Measurements from ENCODE around the gene RAD9A.
A peak's percentile ranks its signal among the peaks of the same experiment; 100 is the strongest.

The RAD9A gene

DNA sequence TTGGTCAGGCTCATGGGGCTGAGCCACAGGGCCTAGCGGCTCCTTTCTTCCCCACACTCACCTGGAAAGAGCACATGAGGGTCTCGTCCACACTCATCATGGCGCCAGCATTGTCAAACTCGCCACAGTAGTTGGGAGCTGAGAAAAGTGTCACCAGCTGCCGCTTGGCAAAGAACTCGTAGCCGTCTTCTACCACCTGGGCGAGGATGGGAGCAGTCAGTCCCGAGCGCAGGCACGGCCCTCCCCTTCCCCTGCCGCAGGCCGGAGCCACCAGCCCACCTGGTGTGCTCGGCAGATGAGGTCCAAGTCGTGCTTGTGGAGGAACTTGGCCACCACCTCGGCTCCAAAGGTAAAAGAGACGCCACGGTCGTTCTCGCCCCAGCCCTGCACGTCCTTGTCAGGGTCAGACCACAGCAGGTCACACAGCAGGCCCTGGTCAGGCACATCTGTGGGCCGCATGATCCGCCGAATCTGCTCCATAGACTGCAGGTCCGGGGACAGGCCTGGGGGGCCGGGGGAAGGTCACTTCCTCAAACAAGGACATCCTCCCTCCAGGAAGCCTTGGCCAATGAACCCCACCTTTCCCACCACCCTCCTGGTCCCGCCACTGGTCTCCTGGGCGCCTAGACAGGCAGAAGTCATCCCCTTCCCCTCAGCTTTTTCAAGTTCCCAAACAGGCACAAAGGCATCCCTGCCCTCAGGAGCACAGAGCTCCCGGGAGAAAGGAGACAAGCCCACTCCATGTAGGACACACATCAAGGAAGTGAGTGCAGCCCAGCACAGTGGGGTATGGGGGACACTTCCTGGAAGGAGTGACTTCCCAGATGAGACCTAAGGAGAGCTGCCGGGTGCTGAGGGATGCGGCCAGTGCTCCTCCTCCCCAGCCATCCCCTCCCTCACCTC lies 7.1 kb downstream of the RAD9A start:
- H3F3A ChIP-seq (ENCODE audit: insufficient read depth, low read length): no peaks in the 10 kb centered on the region; the same call in 1 of the 2 replicates
- peak overlapping the region; percentile 94 for H3K4me3 ChIP-seq (ENCODE audit: low read depth, low read length, poor library complexity, severe bottlenecking)
- H3K27ac ChIP-seq (ENCODE audit: low read depth, low read length, poor library complexity, severe bottlenecking): peak overlapping the region; percentile 50
- TF ChIP-seq, protein P1, sequence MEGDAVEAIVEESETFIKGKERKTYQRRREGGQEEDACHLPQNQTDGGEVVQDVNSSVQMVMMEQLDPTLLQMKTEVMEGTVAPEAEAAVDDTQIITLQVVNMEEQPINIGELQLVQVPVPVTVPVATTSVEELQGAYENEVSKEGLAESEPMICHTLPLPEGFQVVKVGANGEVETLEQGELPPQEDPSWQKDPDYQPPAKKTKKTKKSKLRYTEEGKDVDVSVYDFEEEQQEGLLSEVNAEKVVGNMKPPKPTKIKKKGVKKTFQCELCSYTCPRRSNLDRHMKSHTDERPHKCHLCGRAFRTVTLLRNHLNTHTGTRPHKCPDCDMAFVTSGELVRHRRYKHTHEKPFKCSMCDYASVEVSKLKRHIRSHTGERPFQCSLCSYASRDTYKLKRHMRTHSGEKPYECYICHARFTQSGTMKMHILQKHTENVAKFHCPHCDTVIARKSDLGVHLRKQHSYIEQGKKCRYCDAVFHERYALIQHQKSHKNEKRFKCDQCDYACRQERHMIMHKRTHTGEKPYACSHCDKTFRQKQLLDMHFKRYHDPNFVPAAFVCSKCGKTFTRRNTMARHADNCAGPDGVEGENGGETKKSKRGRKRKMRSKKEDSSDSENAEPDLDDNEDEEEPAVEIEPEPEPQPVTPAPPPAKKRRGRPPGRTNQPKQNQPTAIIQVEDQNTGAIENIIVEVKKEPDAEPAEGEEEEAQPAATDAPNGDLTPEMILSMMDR (IDR thresholded peaks at IDR 0.05; ENCODE audit: low read length): no peak
- no peak for TF ChIP-seq EZH2 (IDR thresholded peaks at IDR 0.05; ENCODE audit: borderline replicate concordance, low read length)
- H3K9me2 ChIP-seq (ENCODE audit: low read depth, low read length): no peaks in the 10 kb centered on the region
- peaks cover 9% of the 10 kb centered on the region; the same call in 1 of the 2 replicates for H3K79me2 ChIP-seq (ENCODE audit: insufficient read depth, low read length)
- H3K9me3 ChIP-seq (ENCODE audit: low read length): no peaks in the 10 kb centered on the region
- H2AFZ ChIP-seq (ENCODE audit: low read length): no peak overlapping the region
- H3K27me3 ChIP-seq (ENCODE audit: insufficient read depth, low read length): no peaks in the 10 kb centered on the region
- peaks cover 53% of the 10 kb centered on the region for H3K36me3 ChIP-seq (ENCODE audit: insufficient read depth, low read length)
- H3K9ac ChIP-seq (ENCODE audit: low read length): peak overlapping the region; percentile 30; the same call in 1 of the 2 replicates
- peaks cover 64% of the 10 kb centered on the region for H3K4me1 ChIP-seq (ENCODE audit: insufficient read depth, low read length, severe bottlenecking)
- H3K4me2 ChIP-seq (ENCODE audit: low read length): peak overlapping the region; percentile 96
- H4K20me1 ChIP-seq (ENCODE audit: insufficient read depth, low read length): no peaks in the 10 kb centered on the region

DNA sequence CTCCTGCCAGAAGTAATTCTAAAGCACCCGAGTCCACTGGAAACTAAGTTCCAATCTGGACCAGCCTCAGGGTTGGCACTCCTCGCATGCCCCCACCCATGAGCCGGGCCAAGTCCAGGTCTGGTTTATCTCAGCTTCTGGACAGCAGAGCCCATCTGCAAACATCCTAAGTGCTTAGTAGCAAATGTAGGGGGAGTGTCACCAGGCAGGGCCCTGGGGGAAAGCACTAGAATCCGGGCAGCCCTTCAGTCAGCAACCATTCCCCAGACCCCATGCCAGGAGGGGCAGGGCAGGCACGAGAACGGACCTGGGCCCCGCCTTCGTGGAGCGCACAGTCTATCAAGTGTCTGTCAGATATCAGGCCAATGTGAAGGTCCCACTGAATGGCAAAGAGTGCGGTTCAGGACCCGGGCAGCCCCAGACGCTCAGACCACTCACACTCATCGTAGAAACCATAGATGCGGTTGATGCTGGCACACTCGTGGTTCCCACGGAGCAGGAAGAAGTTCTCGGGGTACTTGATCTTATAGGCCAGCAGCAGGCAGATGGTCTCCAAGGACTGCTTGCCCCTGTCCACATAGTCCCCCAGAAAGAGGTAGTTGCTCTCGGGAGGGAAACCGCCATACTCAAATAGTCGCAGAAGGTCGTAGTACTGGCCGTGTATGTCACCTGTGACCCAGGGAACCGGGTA lies 8.6 kb downstream of the RAD9A start:
- H3K27ac ChIP-seq (ENCODE audit: low read depth, low read length, poor library complexity, severe bottlenecking): peak overlapping the region; percentile 71
- no peaks in the 10 kb centered on the region for H3K9me2 ChIP-seq (ENCODE audit: low read depth, low read length)
- H3K4me2 ChIP-seq (ENCODE audit: low read length): peak overlapping the region; percentile 96
- no peaks in the 10 kb centered on the region for H3K27me3 ChIP-seq (ENCODE audit: insufficient read depth, low read length)
- H2AFZ ChIP-seq (ENCODE audit: low read length): no peak overlapping the region
- no peaks in the 10 kb centered on the region; the same call in 1 of the 2 replicates for H3F3A ChIP-seq (ENCODE audit: insufficient read depth, low read length)
- peaks cover 43% of the 10 kb centered on the region for H3K36me3 ChIP-seq (ENCODE audit: insufficient read depth, low read length)
- peaks cover 77% of the 10 kb centered on the region for H3K4me1 ChIP-seq (ENCODE audit: insufficient read depth, low read length, severe bottlenecking)
- peaks cover 9% of the 10 kb centered on the region; the same call in 1 of the 2 replicates for H3K79me2 ChIP-seq (ENCODE audit: insufficient read depth, low read length)
- no peaks in the 10 kb centered on the region for H3K9me3 ChIP-seq (ENCODE audit: low read length)
- no peaks in the 10 kb centered on the region for H4K20me1 ChIP-seq (ENCODE audit: insufficient read depth, low read length)
- TF ChIP-seq, protein P1 (IDR thresholded peaks at IDR 0.05; ENCODE audit: low read length): no peak
- TF ChIP-seq EZH2 (IDR thresholded peaks at IDR 0.05; ENCODE audit: borderline replicate concordance, low read length): no peak
- H3K4me3 ChIP-seq (ENCODE audit: low read depth, low read length, poor library complexity, severe bottlenecking): peak overlapping the region; percentile 94
- peak overlapping the region; percentile 96 for H3K9ac ChIP-seq (ENCODE audit: low read length)

DNA sequence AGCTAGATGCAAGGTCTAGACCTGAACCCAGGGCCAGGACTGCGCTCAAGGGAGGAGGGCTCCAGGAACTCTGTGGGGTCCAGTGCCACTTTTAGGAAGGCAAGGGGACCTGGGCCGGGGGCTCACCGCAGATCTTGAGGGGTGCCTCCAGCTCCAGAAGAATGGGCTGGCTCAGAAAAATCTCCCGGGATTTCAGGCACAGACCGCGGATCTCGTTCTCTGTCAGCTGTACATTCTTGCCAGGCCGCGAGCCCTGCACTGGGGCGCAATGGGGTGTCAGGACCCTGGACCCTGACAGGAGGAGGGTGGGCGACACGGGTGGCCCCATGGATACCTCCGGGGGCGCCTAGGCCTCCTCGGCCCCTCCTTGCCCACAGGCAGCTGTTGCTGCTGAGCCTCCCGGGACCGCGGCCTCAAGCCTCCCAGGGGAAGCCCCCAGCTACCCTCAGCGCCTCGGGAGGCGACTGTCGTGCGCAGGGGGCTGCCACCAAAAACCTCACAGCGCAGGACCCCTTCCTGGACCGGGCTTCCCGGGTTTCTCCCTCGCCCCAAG lies 9.2 kb downstream of the RAD9A start:
- Histone ChIP-seq H3K9me2 (ENCODE audit: low read depth, low read length) (no peaks in the 10 kb centered on the region), H2AFZ (ENCODE audit: low read length) (no peak overlapping the region), H3K36me3 (ENCODE audit: insufficient read depth, low read length) (peaks cover 40% of the 10 kb centered on the region), H3K79me2 (ENCODE audit: insufficient read depth, low read length) (peaks cover 9% of the 10 kb centered on the region; the same call in 1 of the 2 replicates), H3K27ac (ENCODE audit: low read depth, low read length, poor library complexity, severe bottlenecking) (peak overlapping the region; percentile 71), H3K9ac (ENCODE audit: low read length) (peak overlapping the region; percentile 96), H3K4me3 (ENCODE audit: low read depth, low read length, poor library complexity, severe bottlenecking) (peak overlapping the region; percentile 94), H3K4me1 (ENCODE audit: insufficient read depth, low read length, severe bottlenecking) (peaks cover 83% of the 10 kb centered on the region), H3F3A (ENCODE audit: insufficient read depth, low read length) (no peaks in the 10 kb centered on the region; the same call in 1 of the 2 replicates), H3K27me3 (ENCODE audit: insufficient read depth, low read length) (no peaks in the 10 kb centered on the region), H3K4me2 (ENCODE audit: low read length) (peak overlapping the region; percentile 96), H3K9me3 (ENCODE audit: low read length) (no peaks in the 10 kb centered on the region), H4K20me1 (ENCODE audit: insufficient read depth, low read length) (no peaks in the 10 kb centered on the region)
- TF ChIP-seq, protein P1 (IDR thresholded peaks at IDR 0.05; ENCODE audit: low read length): no peak
- TF ChIP-seq EZH2 (IDR thresholded peaks at IDR 0.05; ENCODE audit: borderline replicate concordance, low read length): no peak

All from OCI-LY1 (cell line).